Large intestine (tissue), 3 donors: Measurements from ENCODE around the gene CAD. TPM values are rescaled to one million over a fixed set of nuclear protein-coding genes. Genes with fewer than 3 reads are reported as not detected.

Experiments used
- DNase-seq, 2 donors: peaks; one replicate each; pipeline versions ENCODE4 v3.0.0 to v3.0.0-alpha.2; 2013
- H3K27ac ChIP-seq: one replicate; pipeline ENCODE4 v1.5.1; 2013; ENCODE audit warnings: low read length
- H3K27me3 ChIP-seq: 2 replicates; pipeline ENCODE4 v1.6.1; 2013; ENCODE audit warnings: low read length; ENCODE audit not compliant: control insufficient read depth, insufficient read depth
- H3K36me3 ChIP-seq: 2 replicates; pipeline ENCODE4 v1.6.1; 2013; ENCODE audit warnings: low read length; ENCODE audit not compliant: control insufficient read depth, insufficient read depth
- H3K4me1 ChIP-seq: one replicate; pipeline ENCODE4 v1.6.1; 2013; ENCODE audit warnings: low read length; ENCODE audit not compliant: control insufficient read depth, insufficient read depth
- H3K4me3 ChIP-seq: one replicate; pipeline ENCODE4 v1.5.1; 2013; ENCODE audit warnings: low read length
- H3K9me3 ChIP-seq: one replicate; pipeline ENCODE4 v1.6.1; 2013; ENCODE audit warnings: mild to moderate bottlenecking, low read depth, low read length, moderate library complexity; ENCODE audit not compliant: control insufficient read depth
- WGBS: methylation state at CpG from one replicate; pipeline ENCODE4 v1.1.5; 2013; ENCODE audit warnings: low lambda C conversion rate; ENCODE audit not compliant: insufficient coverage; 5-methylcytosine and 5-hydroxymethylcytosine counted together
- polyA plus RNA-seq: library from polyadenylated mRNA; unstranded; fragments of 120-200 nt; gene quantifications from one replicate; pipeline ENCODE4 v1.2.1, GENCODE V29; 2013

The CAD gene
- polyA plus RNA-seq, 1 donor = 34.9 TPM

GRCh38 chr2:27222407-27222806 lies 5.2 kb downstream of the CAD start:
- Histone ChIP-seq H3K4me1 (peaks cover 17% of the 10 kb centered on the region), H3K27me3 (no peaks in the 10 kb centered on the region), H3K36me3 (peaks cover 70% of the 10 kb centered on the region), H3K27ac (no peak overlapping the region), H3K4me3 (no peak overlapping the region), H3K9me3 (no peaks in the 10 kb centered on the region)
- no CpG with 5 or more reads among the region's 5 CpGs for WGBS
- no peak for DNase-seq

- Histone ChIP-seq H3K9me3 (no peaks in the 10 kb centered on the region), H3K27ac (no peak overlapping the region), H3K4me1 (peaks cover 8% of the 10 kb centered on the region), H3K4me3 (no peak overlapping the region), H3K36me3 (peaks cover 69% of the 10 kb centered on the region), H3K27me3 (no peaks in the 10 kb centered on the region)
- no peak for DNase-seq
- no CpG with 5 or more reads among the region's 6 CpGs for WGBS
Observed at GRCh38 chr2:27223416-27223815, 6.2 kb downstream of the CAD start.

GRCh38 chr2:27225526-27225925 lies 8.4 kb downstream of the CAD start:
- peaks cover 70% of the 10 kb centered on the region for H3K36me3 ChIP-seq
- no peak for DNase-seq
- no peaks in the 10 kb centered on the region for H3K4me1 ChIP-seq
- H3K27me3 ChIP-seq = no peaks in the 10 kb centered on the region
- WGBS = no CpG with 5 or more reads among the region's 9 CpGs
- no peaks in the 10 kb centered on the region for H3K9me3 ChIP-seq
- no peak overlapping the region for H3K4me3 ChIP-seq
- no peak overlapping the region for H3K27ac ChIP-seq

GRCh38 chr2:27227501-27227900 lies 10.3 kb downstream of the CAD start:
- no peak overlapping the region for H3K27ac ChIP-seq
- H3K4me3 ChIP-seq = no peak overlapping the region
- no CpG with 5 or more reads among the region's 2 CpGs for WGBS
- H3K36me3 ChIP-seq = peaks cover 72% of the 10 kb centered on the region
- no peaks in the 10 kb centered on the region for H3K4me1 ChIP-seq
- no peaks in the 10 kb centered on the region for H3K9me3 ChIP-seq
- DNase-seq = no peak
- no peaks in the 10 kb centered on the region for H3K27me3 ChIP-seq

GRCh38 chr2:27231921-27232320 lies 14.8 kb downstream of the CAD start:
- no CpG with 5 or more reads among the region's 13 CpGs for WGBS
- Histone ChIP-seq H3K9me3 (no peaks in the 10 kb centered on the region), H3K27ac (no peak overlapping the region), H3K27me3 (no peaks in the 10 kb centered on the region), H3K36me3 (peaks cover 74% of the 10 kb centered on the region), H3K4me3 (no peak overlapping the region), H3K4me1 (no peaks in the 10 kb centered on the region)
- no peak for DNase-seq

- Histone ChIP-seq H3K4me3 (no peak overlapping the region), H3K27me3 (no peaks in the 10 kb centered on the region), H3K9me3 (no peaks in the 10 kb centered on the region), H3K36me3 (peaks cover 83% of the 10 kb centered on the region), H3K4me1 (no peaks in the 10 kb centered on the region), H3K27ac (no peak overlapping the region)
- DNase-seq = no peak
- WGBS = no CpG with 5 or more reads among the region's 14 CpGs
Observed at GRCh38 chr2:27233341-27233740, 16.2 kb downstream of the CAD start.

GRCh38 chr2:27236136-27236535 lies 19.0 kb downstream of the CAD start:
- Histone ChIP-seq H3K4me1 (no peaks in the 10 kb centered on the region), H3K36me3 (peaks cover 97% of the 10 kb centered on the region), H3K27me3 (no peaks in the 10 kb centered on the region), H3K27ac (no peak overlapping the region), H3K9me3 (no peaks in the 10 kb centered on the region), H3K4me3 (no peak overlapping the region)
- DNase-seq = no peak
- no CpG with 5 or more reads among the region's 12 CpGs for WGBS

- Histone ChIP-seq H3K27me3 (no peaks in the 10 kb centered on the region), H3K9me3 (no peaks in the 10 kb centered on the region), H3K27ac (no peak overlapping the region), H3K4me1 (no peaks in the 10 kb centered on the region), H3K4me3 (no peak overlapping the region), H3K36me3 (peaks cover 97% of the 10 kb centered on the region)
- no CpG with 5 or more reads among the region's 3 CpGs for WGBS
- DNase-seq = no peak
Observed at GRCh38 chr2:27236626-27237025, 19.5 kb downstream of the CAD start.

- no peak overlapping the region for H3K4me3 ChIP-seq
- H3K9me3 ChIP-seq = no peaks in the 10 kb centered on the region
- H3K4me1 ChIP-seq = no peaks in the 10 kb centered on the region
- no peaks in the 10 kb centered on the region for H3K27me3 ChIP-seq
- no peak overlapping the region for H3K27ac ChIP-seq
- WGBS = no CpG with 5 or more reads among the region's 15 CpGs
- H3K36me3 ChIP-seq = peaks cover 97% of the 10 kb centered on the region
- no peak for DNase-seq
Observed at GRCh38 chr2:27237341-27237945, 20.3 kb downstream of the CAD start.

GRCh38 chr2:27238976-27239375 lies 21.8 kb downstream of the CAD start:
- Histone ChIP-seq H3K4me3 (no peak overlapping the region), H3K36me3 (peaks cover 96% of the 10 kb centered on the region), H3K9me3 (no peaks in the 10 kb centered on the region), H3K27ac (no peak overlapping the region), H3K27me3 (no peaks in the 10 kb centered on the region), H3K4me1 (no peaks in the 10 kb centered on the region)
- no peak for DNase-seq
- no CpG with 5 or more reads among the region's 8 CpGs for WGBS

- no peak for DNase-seq
- WGBS = 100% methylated on average over 1 of the region's 9 CpGs
- no peaks in the 10 kb centered on the region for H3K4me1 ChIP-seq
Observed at GRCh38 chr2:27240406-27240805, 23.2 kb downstream of the CAD start.

More at GRCh38 chr2:27240406-27240805, 23.2 kb downstream of the CAD start:
- Histone ChIP-seq H3K36me3 (peaks cover 87% of the 10 kb centered on the region), H3K27ac (no peak overlapping the region), H3K9me3 (no peaks in the 10 kb centered on the region), H3K27me3 (no peaks in the 10 kb centered on the region), H3K4me3 (no peak overlapping the region)
